ENCODE data around the gene LAMA2.
A peak's percentile ranks its signal among the peaks of the same experiment; 100 is the strongest.

The LAMA2 gene

GRCh38 chr6:129273161-129273560, 390.2 kb downstream of the LAMA2 start:
- DNase-seq: no peak

DNA sequence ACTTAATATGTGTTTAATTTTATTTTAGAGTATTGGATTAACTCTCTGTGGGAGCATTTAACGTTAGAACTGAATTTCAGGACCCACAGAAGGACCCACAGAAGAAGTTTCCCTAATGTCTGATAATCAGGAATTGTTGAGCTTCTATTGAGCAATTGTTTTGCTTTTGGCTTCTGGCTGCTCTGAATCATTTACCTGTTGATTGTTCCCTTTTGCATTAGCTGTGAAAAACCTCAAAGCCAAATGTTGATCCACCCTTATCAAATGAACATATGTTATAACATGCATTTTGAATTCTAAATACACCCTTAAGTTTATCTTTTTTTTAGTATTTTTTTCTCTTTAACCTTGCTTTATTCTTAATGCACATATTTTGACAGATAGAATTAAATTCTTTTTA, 393.5 kb downstream of the LAMA2 start:
- DNase-seq: no peak

DNA sequence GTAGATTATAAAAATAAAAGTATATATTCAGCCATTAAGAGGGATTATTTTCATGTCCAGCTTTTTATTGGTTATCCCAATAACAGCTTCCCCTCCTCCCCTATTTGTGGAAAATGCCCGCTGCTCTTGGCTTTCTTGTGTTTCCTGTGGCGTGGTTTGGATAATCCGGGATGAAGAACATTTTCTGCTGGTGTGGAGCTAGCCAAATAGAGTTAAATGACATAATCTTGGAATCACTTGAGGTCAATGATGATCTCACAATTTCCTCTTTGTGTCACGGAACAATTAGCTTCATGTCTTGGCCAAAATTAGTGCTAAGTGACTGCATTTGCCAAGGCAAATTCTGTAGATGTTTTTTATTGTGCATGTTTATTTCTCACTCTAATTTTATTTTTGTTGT, 394.0 kb downstream of the LAMA2 start:
- no peak for DNase-seq

DNA sequence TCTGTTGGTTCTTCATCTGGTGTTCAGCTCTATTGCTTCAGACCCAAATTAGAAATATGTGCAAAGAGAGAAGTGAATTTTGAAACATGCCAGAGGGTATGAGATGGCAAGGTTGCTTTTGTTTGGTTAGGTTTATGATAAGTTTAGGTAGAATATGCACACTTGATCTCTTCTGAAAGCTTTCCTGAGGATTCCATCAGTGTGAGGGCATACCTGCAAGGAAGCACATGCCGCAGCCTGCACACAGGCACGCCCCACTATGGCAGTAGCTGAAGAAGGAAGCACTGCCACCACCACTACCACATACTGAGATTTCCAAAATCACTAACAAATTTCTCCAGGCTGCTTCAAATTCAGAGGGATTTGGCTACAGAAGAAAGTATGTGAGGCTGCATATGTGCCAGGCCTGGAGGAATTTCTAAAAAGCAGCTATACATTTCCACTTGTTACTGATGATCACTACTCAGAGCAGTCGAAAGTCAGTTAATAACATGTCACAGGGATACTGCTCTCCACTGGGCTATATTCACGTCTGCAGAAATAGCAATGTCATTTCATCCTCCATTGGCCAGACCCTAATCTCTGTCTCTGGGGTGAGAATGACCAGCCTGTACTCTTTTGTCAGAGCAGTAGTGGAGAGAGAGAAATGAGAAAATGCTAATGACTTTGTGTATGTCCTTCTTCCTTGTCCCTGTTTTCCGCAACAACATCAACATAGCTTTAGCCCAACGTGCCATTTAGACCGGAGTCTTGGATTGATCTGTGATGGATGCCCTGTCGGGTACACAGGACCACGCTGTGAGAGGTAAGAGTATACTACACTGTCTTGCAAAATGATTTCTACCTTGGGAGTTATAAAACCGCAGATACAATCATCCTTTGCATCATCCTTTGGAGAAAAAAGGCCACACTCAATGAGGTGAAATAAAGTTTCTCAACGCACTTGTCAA, 396.7 kb downstream of the LAMA2 start:
- DNase-seq: peak; percentile 13

GRCh38 chr6:129280293-129280644, 397.3 kb downstream of the LAMA2 start:
- no peak for DNase-seq

DNA sequence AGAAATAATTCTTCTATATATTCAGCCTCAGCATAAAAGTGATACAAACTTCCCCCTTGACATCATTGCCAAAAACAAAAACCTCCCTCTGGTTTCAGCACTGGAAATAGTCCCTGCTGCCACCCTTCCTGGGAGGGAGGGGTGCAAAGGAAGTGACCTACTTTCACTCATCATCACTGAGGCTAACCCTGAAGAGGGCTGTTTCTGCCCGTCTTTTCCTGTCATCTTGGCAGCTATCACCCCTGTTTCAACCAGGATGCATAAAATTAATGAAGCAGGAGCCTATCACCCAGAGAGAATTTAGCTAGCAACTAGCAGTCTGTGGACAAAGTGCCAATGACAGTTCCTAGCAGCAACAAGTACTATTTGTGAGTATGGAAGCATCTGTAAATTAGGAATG, 397.8 kb downstream of the LAMA2 start:
- peak; percentile 81 for DNase-seq

GRCh38 chr6:129281168-129281796, 398.3 kb downstream of the LAMA2 start:
- no peak for DNase-seq

GRCh38 chr6:129282019-129282418, 399.1 kb downstream of the LAMA2 start:
- no peak for DNase-seq

DNA sequence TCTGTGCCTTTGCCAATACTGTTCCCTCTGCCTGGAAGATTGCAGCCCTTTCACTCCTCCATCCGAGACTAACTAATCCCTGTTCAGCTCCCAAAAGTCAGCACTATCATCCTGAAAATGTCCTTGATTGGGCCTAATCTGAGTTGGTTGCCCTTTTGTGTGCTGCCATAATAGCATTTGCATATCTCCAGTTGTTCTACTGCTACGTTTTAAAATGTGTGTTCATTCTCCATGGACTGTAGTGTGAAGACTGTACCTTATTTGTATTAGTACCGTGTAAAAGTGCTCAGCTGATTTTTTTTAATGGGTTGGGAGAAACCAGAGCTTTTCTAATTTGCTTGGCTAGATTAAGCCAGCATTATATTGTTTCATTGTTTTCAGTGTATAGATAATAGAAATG, 401.3 kb downstream of the LAMA2 start:
- DNase-seq: no peak

DNA sequence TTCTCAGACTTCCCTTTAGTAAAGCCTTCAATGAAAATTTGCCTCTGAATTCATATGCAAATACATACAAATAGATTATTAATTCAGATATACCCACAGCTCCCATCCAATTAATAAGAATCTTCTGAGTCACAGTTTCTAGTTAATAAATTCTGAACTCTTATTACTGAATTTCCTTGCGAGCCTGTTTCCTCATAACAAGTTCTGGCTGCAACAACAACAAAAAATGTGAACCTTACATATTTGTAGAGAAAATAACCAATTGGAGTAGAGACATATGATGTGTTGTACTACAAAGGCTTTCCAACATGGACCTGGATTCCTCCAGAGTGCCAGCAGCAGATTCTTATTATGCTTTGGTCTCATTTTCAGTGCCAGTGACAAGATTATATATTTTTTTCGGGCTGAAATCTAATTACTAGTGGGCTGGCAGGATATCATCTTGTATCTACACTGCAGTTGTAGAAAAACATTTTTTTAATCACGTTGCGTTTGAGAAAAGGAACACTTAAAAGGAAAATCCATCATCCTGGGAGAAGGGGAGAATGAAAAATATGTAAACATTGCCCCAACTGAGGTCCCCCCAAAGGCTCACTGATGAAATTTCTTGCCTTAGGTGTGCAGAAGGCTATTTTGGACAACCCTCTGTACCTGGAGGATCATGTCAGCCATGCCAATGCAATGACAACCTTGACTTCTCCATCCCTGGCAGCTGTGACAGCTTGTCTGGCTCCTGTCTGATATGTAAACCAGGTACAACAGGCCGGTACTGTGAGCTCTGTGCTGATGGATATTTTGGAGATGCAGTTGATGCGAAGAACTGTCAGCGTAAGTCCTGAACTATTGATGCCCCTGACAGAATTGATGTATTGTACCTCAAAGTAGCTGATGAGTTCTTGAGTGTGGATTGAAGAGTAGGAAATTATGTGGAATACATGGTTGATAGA, 404.6 kb downstream of the LAMA2 start:
- no peak for DNase-seq

GRCh38 chr6:129289442-129289841, 406.5 kb downstream of the LAMA2 start:
- no peak for DNase-seq

- no peak for DNase-seq
Observed at GRCh38 chr6:129292836-129293235, 409.9 kb downstream of the LAMA2 start.

DNA sequence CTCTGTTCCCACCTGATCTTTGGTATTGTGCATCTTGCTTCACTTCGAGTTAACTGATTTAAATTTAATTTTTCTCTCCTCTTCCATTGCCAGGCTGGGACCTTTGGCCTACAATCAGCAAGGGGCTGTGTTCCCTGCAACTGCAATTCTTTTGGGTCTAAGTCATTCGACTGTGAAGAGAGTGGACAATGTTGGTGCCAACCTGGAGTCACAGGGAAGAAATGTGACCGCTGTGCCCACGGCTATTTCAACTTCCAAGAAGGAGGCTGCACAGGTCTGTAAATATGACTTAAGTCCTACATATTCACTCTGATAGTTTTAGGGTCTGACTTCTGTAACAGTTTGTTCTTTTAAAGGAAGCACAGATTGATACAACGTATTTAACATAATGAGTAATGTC, 414.7 kb downstream of the LAMA2 start:
- DNase-seq: no peak

- no peak for DNase-seq
Observed at GRCh38 chr6:129302671-129303070, 419.7 kb downstream of the LAMA2 start.

DNA sequence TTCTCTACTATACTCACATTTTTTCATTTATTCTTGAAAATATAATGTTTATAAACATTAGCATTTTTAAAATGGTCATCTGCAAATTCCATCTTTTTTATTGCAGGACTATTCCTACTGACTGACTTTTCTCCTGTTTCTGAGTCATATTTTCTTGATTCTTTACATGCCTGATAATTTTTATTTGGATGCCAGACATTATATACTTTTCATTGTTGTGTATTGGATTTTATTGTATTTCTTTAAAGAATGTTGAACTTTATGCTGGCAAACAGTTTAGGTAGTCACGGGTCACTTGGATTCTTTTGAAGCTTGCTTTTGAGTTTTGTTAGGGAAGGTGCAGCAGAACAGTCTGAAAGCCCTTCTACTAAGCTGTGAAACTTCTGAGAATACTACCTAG, 423.9 kb downstream of the LAMA2 start:
- DNase-seq: no peak

GRCh38 chr6:129307845-129308244, 424.9 kb downstream of the LAMA2 start:
- no peak for DNase-seq

- no peak for DNase-seq
Observed at GRCh38 chr6:129309154-129309553, 426.2 kb downstream of the LAMA2 start.

DNA sequence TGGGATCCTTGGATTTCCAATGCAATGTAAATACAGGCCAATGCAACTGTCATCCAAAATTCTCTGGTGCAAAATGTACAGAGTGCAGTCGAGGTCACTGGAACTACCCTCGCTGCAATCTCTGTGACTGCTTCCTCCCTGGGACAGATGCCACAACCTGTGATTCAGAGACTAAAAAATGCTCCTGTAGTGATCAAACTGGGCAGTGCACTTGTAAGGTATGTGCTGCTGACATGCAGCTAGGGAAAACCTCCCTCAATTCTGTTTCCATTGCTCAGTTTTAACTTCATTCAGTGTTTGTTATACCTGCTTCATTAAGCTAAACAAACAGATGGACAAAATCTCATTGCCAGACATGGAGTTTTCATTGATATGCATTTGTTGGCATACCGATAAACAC, 429.9 kb downstream of the LAMA2 start:
- peak; percentile 39 for DNase-seq

- peak; percentile 47 for DNase-seq
Observed at GRCh38 chr6:129314575-129314974, 431.6 kb downstream of the LAMA2 start.

GRCh38 chr6:129317931-129318820, 435.2 kb downstream of the LAMA2 start:
- DNase-seq: peak; percentile 72

- no peak for DNase-seq
Observed at GRCh38 chr6:129320892-129321291, 438.0 kb downstream of the LAMA2 start.

GRCh38 chr6:129321303-129321702, 438.4 kb downstream of the LAMA2 start:
- no peak for DNase-seq

Data from eye (tissue), 1 donor.